ENCODE data around the gene INS. TPM values are rescaled to one million over a fixed set of nuclear protein-coding genes. Genes with fewer than 3 reads are reported as not detected.

Gene INS
- total and polyA plus RNA-seq, 2 of the 8 experiments (the other 6 are each of a cell fraction or from before 2014, with no cell fraction given): not detected

GRCh38 chr11:2118677-2119076, 42.3 kb downstream of the INS start:
- no peak overlapping the region for H2BK120ac ChIP-seq (replicated peaks; ENCODE audit: low read depth, low read length)
- peaks cover 0 to 5% (median 1%) of the 10 kb centered on the region in 4 experiments; a peak in 2 of 7 replicates for H3K4me1 ChIP-seq (replicated peaks in 1 of 4; ENCODE audit: control insufficient read depth in 3 of 4, insufficient read depth in 4 of 4, low read length in 3 of 4)
- no peak overlapping the region for H3K4me3 ChIP-seq (ENCODE audit: extremely low read depth in 1 of 4, insufficient read depth in 2 of 4, low read depth in 3 of 4, low read length in 4 of 4)
- no peak overlapping the region for H2BK12ac ChIP-seq (ENCODE audit: low read depth, low read length)
- H4K20me1 ChIP-seq (replicated peaks in 1 of 2; ENCODE audit: control insufficient read depth in 1 of 2, insufficient read depth in 2 of 2, low read length in 2 of 2): peaks cover 0 to 1% of the 10 kb centered on the region in 2 experiments
- peaks cover 2% of the 10 kb centered on the region; the same call in 1 of the 2 replicates for H3K23me2 ChIP-seq (ENCODE audit: low read depth, low read length)
- TF ChIP-seq KDM4A (IDR thresholded peaks at IDR 0.05; ENCODE audit: low read depth, low read length, severe bottlenecking) (no peak), CHD2 (IDR thresholded peaks at IDR 0.05; ENCODE audit: low read length) (no peak)
- H3K36me3 ChIP-seq (ENCODE audit: control insufficient read depth in 2 of 4, insufficient read depth in 4 of 4, low read length in 3 of 4): no peaks in the 10 kb centered on the region
- ChIA-PET CTCF (ENCODE audit: partially characterized antibody) (interaction anchor here (3.0 kb wide), 1 partner anchor 32 kb away, joined by 21 read pairs; no protein-coding TSS in a partner anchor), POLR2A (ENCODE audit: partially characterized antibody) (no interaction called here)
- H4K5ac ChIP-seq (ENCODE audit: insufficient read length, low read depth, low read length): no peak overlapping the region
- FAIRE-seq (no peak), DNase-seq (ENCODE audit: low read depth in 1 of 2, low spot score in 2 of 2) (no peak)
- H3K27ac ChIP-seq (ENCODE audit: low read depth, low read length): no peak overlapping the region
- H3K79me1 ChIP-seq (ENCODE audit: low read depth, low read length): no peaks in the 10 kb centered on the region
- H3K27me3 ChIP-seq (replicated peaks in 1 of 4; ENCODE audit: control insufficient read depth in 3 of 4, extremely low read depth in 1 of 4, insufficient read depth in 3 of 4, low read length in 3 of 4): no peaks in the 10 kb centered on the region; a peak in 1 of 7 replicates
- no peak overlapping the region for H4K91ac ChIP-seq (replicated peaks; ENCODE audit: insufficient read length, low read length)
- H3K4me2 ChIP-seq (ENCODE audit: insufficient read depth in 1 of 2, low read depth in 2 of 2, low read length in 2 of 2): no peak overlapping the region
- no peak overlapping the region for H2BK20ac ChIP-seq (ENCODE audit: low read length)
- H3K4ac ChIP-seq (replicated peaks; ENCODE audit: insufficient read length, low read depth, low read length): no peak overlapping the region
- H3K14ac ChIP-seq (ENCODE audit: insufficient read length): no peak overlapping the region
- no peak overlapping the region for H2AK5ac ChIP-seq (ENCODE audit: low read depth, low read length)
- H3K18ac ChIP-seq (ENCODE audit: extremely low read depth, low read length): no peak overlapping the region
- H2BK5ac ChIP-seq (ENCODE audit: low read depth, low read length): no peak overlapping the region
- H3K79me2 ChIP-seq (ENCODE audit: control insufficient read depth in 1 of 2, insufficient read depth in 2 of 2, low read length in 2 of 2): no peaks in the 10 kb centered on the region
- no peak overlapping the region for H3K23ac ChIP-seq (ENCODE audit: insufficient read length)
- no peak overlapping the region for H3K9ac ChIP-seq (replicated peaks in 1 of 4; ENCODE audit: extremely low read depth in 1 of 4, low read depth in 3 of 4, low read length in 3 of 4)
- H2AFZ ChIP-seq (ENCODE audit: low read length): no peak overlapping the region
- H4K8ac ChIP-seq (ENCODE audit: extremely low read depth, insufficient read depth, low read length): no peak overlapping the region
- peaks cover 8 to 13% of the 10 kb centered on the region in 2 experiments for H3K9me3 ChIP-seq (ENCODE audit: insufficient read depth in 2 of 2, low read depth in 1 of 2, low read length in 1 of 2)
- H2BK15ac ChIP-seq (ENCODE audit: low read length): no peak overlapping the region
- H3K56ac ChIP-seq (replicated peaks; ENCODE audit: insufficient read length, low read depth, low read length): no peak overlapping the region
- WGBS, 2 experiments (ENCODE audit: extremely low coverage in 1 of 2, insufficient coverage in 1 of 2, insufficient read length in 1 of 2, insufficient replicate concordance in 2 of 2, low coverage in 1 of 2, low lambda C conversion rate in 2 of 2, missing lambda C conversion rate in 1 of 2): 84% methylated on average over 4 of the region's 4 CpGs; no CpG with 5 or more reads in 1 of the 2 experiments

All from H1 (cell line).